H9 (cell line): ENCODE results near the gene CCDC192. TPM values are rescaled to one million over a fixed set of nuclear protein-coding genes. Genes with fewer than 3 reads are reported as not detected.

ENCODE experiments used
- DNase-seq: peaks from one replicate; pipeline ENCODE4 v3.0.0-alpha.2; 2017
- H2AFZ ChIP-seq: one replicate; pipeline ENCODE4 v1.6.1; 2013; ENCODE audit warnings: mild to moderate bottlenecking, low read length, control low read depth, moderate library complexity
- H2AK5ac ChIP-seq: 2 replicates; pipeline ENCODE4 v1.6.1; 2013; ENCODE audit warnings: low read length, control low read depth, mixed read lengths; ENCODE audit not compliant: insufficient read length
- H2BK120ac ChIP-seq: one replicate; pipeline ENCODE4 v1.6.1; 2013; ENCODE audit warnings: low read depth, mild to moderate bottlenecking, low read length, control low read depth, inconsistent platforms; ENCODE audit not compliant: poor library complexity, severe bottlenecking
- H2BK12ac ChIP-seq: 2 replicates; pipeline ENCODE4 v1.6.1; 2013; ENCODE audit warnings: low read length, control low read depth, mixed read lengths, low read depth; ENCODE audit not compliant: insufficient read length
- H2BK15ac ChIP-seq: 2 replicates; pipeline ENCODE4 v1.6.1; 2013; ENCODE audit warnings: low read depth, low read length, control low read depth
- H2BK20ac ChIP-seq: one replicate; pipeline ENCODE4 v1.6.1; 2013; ENCODE audit warnings: low read depth, mild to moderate bottlenecking, low read length, control low read depth, inconsistent platforms; ENCODE audit not compliant: poor library complexity, severe bottlenecking
- H2BK5ac ChIP-seq: 2 replicates; pipeline ENCODE4 v1.6.1; 2013; ENCODE audit warnings: low read length, control low read depth, mixed read lengths; ENCODE audit not compliant: insufficient read length
- H3K14ac ChIP-seq: 2 replicates; pipeline ENCODE4 v1.6.1; 2013; ENCODE audit warnings: low read length, control low read depth; ENCODE audit not compliant: insufficient read depth
- H3K18ac ChIP-seq: 2 replicates; pipeline ENCODE4 v1.6.1; 2013; ENCODE audit warnings: low read depth, mild to moderate bottlenecking, mixed read lengths, low read length, control low read depth; ENCODE audit not compliant: insufficient read length
- H3K23ac ChIP-seq: 2 replicates; pipeline ENCODE4 v1.6.1; 2013; ENCODE audit warnings: low read length, control low read depth, mixed read lengths, low read depth; ENCODE audit not compliant: insufficient read length
- H3K23me2 ChIP-seq: 2 replicates; pipeline ENCODE4 v1.6.1; 2013; ENCODE audit warnings: low read depth, mild to moderate bottlenecking, mixed read lengths, low read length, control low read depth; ENCODE audit not compliant: insufficient read length, poor library complexity, severe bottlenecking
- H3K27ac ChIP-seq: 2 replicates; pipeline ENCODE4 v1.5.1; 2013; ENCODE audit warnings: low read length, control low read depth, mixed read lengths, low read depth; ENCODE audit not compliant: insufficient read length
- H3K27me3 ChIP-seq: 2 replicates; pipeline ENCODE4 v1.6.1; 2013; ENCODE audit warnings: low read length, control low read depth, inconsistent platforms; ENCODE audit not compliant: insufficient read depth
- H3K4ac ChIP-seq: 2 replicates; pipeline ENCODE4 v1.6.1; 2013; ENCODE audit warnings: low read depth, mild to moderate bottlenecking, control low read depth, inconsistent platforms, low read length, moderate library complexity
- H3K4me1 ChIP-seq: 2 replicates; pipeline ENCODE4 v1.6.1; 2013; ENCODE audit warnings: low read length, control low read depth, inconsistent platforms; ENCODE audit not compliant: insufficient read depth
- H3K4me2 ChIP-seq: 2 replicates; pipeline ENCODE4 v1.6.1; 2013; ENCODE audit warnings: low read length, control low read depth, mixed read lengths; ENCODE audit not compliant: insufficient read length, insufficient read depth
- H3K56ac ChIP-seq: 2 replicates; pipeline ENCODE4 v1.6.1; 2013; ENCODE audit warnings: low read depth, mild to moderate bottlenecking, mixed read lengths, low read length, control low read depth; ENCODE audit not compliant: insufficient read length
- H3K79me1 ChIP-seq: 2 replicates; pipeline ENCODE4 v1.6.1; 2013; ENCODE audit warnings: low read depth, mild to moderate bottlenecking, moderate library complexity, low read length, control low read depth, inconsistent platforms; ENCODE audit not compliant: insufficient read depth, poor library complexity, severe bottlenecking
- H3K79me2 ChIP-seq: 2 replicates; pipeline ENCODE4 v1.6.1; 2013; ENCODE audit warnings: low read length, control low read depth, inconsistent platforms; ENCODE audit not compliant: insufficient read depth
- H3K9ac ChIP-seq: 2 replicates; pipeline ENCODE4 v1.6.1; 2013; ENCODE audit warnings: low read length, control low read depth, mixed read lengths; ENCODE audit not compliant: insufficient read length; ENCODE audit errors: extremely low read depth
- H3K9me3 ChIP-seq: one replicate; pipeline ENCODE4 v1.6.1; 2013; ENCODE audit warnings: low read depth, low read length, inconsistent platforms; ENCODE audit not compliant: control insufficient read depth
- H3T11ph ChIP-seq: one replicate; pipeline ENCODE4 v1.6.1; 2013; ENCODE audit warnings: mild to moderate bottlenecking, low read length, control low read depth, inconsistent platforms
- H4K20me1 ChIP-seq: one replicate; pipeline ENCODE4 v1.6.1; 2013; ENCODE audit not compliant: control insufficient read depth, insufficient read length, insufficient read depth
- H4K5ac ChIP-seq: 2 replicates; pipeline ENCODE4 v1.6.1; 2013; ENCODE audit warnings: low read depth, mild to moderate bottlenecking, mixed read lengths, low read length, control low read depth; ENCODE audit not compliant: insufficient read length
- H4K8ac ChIP-seq: replicated peaks from 2 replicates; pipeline ENCODE4 v1.6.1; 2013; ENCODE audit warnings: low read length, control low read depth, mixed read lengths, low read depth; ENCODE audit not compliant: insufficient read length
- H4K91ac ChIP-seq: 2 replicates; pipeline ENCODE4 v1.6.1; 2013; ENCODE audit warnings: low read depth, mild to moderate bottlenecking, moderate library complexity, mixed read lengths, low read length, control low read depth; ENCODE audit not compliant: insufficient read length
- H3K27ac Mint-ChIP-seq, 3 experiments: 2 replicates in 2 of 3; 3 replicates in 1 of 3; pipeline ENCODE4 v1.8.0; 2020 to 2021; ENCODE audit warnings: mixed read lengths in 3 of 3, mild to moderate bottlenecking in 1 of 3, moderate library complexity in 1 of 3
- H3K27me3 Mint-ChIP-seq: 2 replicates; pipeline ENCODE4 v1.8.0; 2021; ENCODE audit warnings: low read depth, mild to moderate bottlenecking, moderate library complexity, mixed read lengths
- H3K36me3 Mint-ChIP-seq, 3 experiments: 2 replicates in 2 of 3; 3 replicates in 1 of 3; pipeline ENCODE4 v1.8.0; 2020 to 2021; ENCODE audit warnings: low read depth in 3 of 3, mixed read lengths in 3 of 3; ENCODE audit not compliant: insufficient read depth in 1 of 3
- H3K4me1 Mint-ChIP-seq, 2 experiments: 2 replicates each; pipeline ENCODE4 v1.8.0; 2020; ENCODE audit warnings: mixed read lengths in 2 of 2
- H3K4me3 Mint-ChIP-seq, 2 experiments: 2 replicates in 1 of 2; 3 replicates in 1 of 2; pipeline ENCODE4 v1.8.0; 2020 to 2021; ENCODE audit warnings: mild to moderate bottlenecking in 2 of 2, mixed read lengths in 2 of 2, moderate library complexity in 1 of 2
- H3K9me3 Mint-ChIP-seq, 2 experiments: 2 replicates in 1 of 2; 3 replicates in 1 of 2; pipeline ENCODE4 v1.8.0; 2020; ENCODE audit warnings: mild to moderate bottlenecking in 2 of 2, mixed read lengths in 2 of 2, moderate library complexity in 1 of 2
- WGBS: extraction: QIAGEN DNeasy Blood & Tissue Kit; methylation state at CpG from one replicate; pipeline ENCODE4 v1.1.7; 2013; ENCODE audit warnings: missing lambda C conversion rate, low lambda C conversion rate, mixed read lengths; ENCODE audit not compliant: insufficient read length; ENCODE audit errors: extremely low coverage; 5-methylcytosine and 5-hydroxymethylcytosine counted together
- total RNA-seq: library from RNA; stranded (reverse); gene quantifications from 2 replicates; pipeline ENCODE4 v1.2.1, GENCODE V29; 2021
- TF ChIP-seq, protein P1 (sequence below): fragments of 200-600 bp; sonication (generic); conservative IDR thresholded peaks from 3 replicates; pipeline ENCODE4 v1.8.0; 2021; ENCODE audit warnings: antibody characterized with exemption, mild to moderate bottlenecking

Gene CCDC192
- total RNA-seq, 1 experiment from 2014 or later: not detected

DNA sequence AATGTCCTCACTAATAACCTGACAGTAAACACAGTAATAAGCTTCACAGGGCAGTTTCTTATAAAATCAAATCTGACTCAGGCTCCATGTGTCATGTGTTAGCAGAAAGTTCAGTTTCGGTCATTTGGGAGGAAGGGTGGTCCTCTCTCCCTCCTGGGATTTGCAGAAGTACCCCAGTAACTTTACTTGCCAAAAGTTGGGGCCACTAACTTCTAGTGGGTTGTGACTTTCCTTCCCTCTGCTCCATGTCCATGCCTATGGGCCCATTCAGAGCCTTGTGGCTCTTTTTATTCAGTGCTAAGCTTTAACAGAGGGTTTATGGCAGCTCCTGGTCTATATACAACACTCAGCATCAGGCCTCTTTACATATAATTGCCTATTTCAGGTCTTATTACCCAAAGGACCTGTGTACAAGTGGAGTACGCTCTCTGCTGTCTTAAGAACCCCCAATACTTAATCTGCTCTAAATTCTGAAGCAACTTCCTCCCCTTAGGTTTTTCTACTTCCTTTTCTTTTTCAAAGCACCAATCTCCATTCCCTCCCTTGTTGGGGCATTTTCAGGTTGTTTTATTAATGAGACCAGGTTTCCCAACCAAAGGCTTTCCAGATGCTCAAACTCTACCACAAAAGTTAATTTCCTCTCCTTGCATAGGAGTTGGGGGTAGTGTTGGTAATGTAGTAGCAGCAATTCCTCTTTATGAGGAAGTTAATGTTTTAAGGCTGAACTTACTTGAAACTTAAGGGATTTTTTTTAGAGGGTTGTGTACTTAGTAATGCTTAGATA lies 107.7 kb downstream of the CCDC192 start:
- Histone ChIP-seq H3K56ac (no peak overlapping the region), H3K4me1 (peaks cover 9% of the 10 kb centered on the region), H3K9ac (no peak overlapping the region), H3K18ac (no peak overlapping the region), H3T11ph (no peak overlapping the region), H3K14ac (no peak overlapping the region), H3K27ac (no peak overlapping the region), H3K23me2 (no peaks in the 10 kb centered on the region), H3K79me1 (no peaks in the 10 kb centered on the region), H2BK5ac (no peak overlapping the region), H3K4me2 (no peak overlapping the region), H3K9me3 (no peaks in the 10 kb centered on the region), H4K8ac (no peak overlapping the region), H3K4ac (no peak overlapping the region), H4K20me1 (no peaks in the 10 kb centered on the region), H2BK20ac (no peak overlapping the region), H2BK120ac (no peak overlapping the region), H4K91ac (no peak overlapping the region), H3K79me2 (no peaks in the 10 kb centered on the region), H4K5ac (no peak overlapping the region), H3K23ac (no peak overlapping the region), H2AFZ (no peak overlapping the region), H2BK12ac (no peak overlapping the region), H3K27me3 (no peaks in the 10 kb centered on the region), H2BK15ac (no peak overlapping the region), H2AK5ac (no peak overlapping the region)
- Mint-ChIP-seq H3K4me1 (peaks cover 44 to 61% of the 10 kb centered on the region in 2 experiments), H3K27me3 (no peaks in the 10 kb centered on the region), H3K9me3 (no peaks in the 10 kb centered on the region), H3K4me3 (no peak overlapping the region), H3K36me3 (no peaks in the 10 kb centered on the region), H3K27ac (no peak overlapping the region)
- WGBS: no CpG with 5 or more reads among the region's 2 CpGs
- TF ChIP-seq, protein P1, sequence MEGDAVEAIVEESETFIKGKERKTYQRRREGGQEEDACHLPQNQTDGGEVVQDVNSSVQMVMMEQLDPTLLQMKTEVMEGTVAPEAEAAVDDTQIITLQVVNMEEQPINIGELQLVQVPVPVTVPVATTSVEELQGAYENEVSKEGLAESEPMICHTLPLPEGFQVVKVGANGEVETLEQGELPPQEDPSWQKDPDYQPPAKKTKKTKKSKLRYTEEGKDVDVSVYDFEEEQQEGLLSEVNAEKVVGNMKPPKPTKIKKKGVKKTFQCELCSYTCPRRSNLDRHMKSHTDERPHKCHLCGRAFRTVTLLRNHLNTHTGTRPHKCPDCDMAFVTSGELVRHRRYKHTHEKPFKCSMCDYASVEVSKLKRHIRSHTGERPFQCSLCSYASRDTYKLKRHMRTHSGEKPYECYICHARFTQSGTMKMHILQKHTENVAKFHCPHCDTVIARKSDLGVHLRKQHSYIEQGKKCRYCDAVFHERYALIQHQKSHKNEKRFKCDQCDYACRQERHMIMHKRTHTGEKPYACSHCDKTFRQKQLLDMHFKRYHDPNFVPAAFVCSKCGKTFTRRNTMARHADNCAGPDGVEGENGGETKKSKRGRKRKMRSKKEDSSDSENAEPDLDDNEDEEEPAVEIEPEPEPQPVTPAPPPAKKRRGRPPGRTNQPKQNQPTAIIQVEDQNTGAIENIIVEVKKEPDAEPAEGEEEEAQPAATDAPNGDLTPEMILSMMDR: no peak
- DNase-seq: no peak
